Measurements from ENCODE around the gene NUMB.

GRCh38 chr14:73368616-73369015 is 89.7 kb downstream of the NUMB start:
- no peak for TF ChIP-seq CTCF (IDR thresholded peaks at IDR 0.05)
- TF ChIP-seq POLR2A (IDR thresholded peaks at IDR 0.05), result no peak
